Right renal pelvis (tissue), 4 donors: ENCODE data around the gene DNAJA3. TPM values are rescaled to one million over a fixed set of nuclear protein-coding genes. Genes with fewer than 3 reads are reported as not detected.
A peak's percentile ranks its signal among the peaks of the same experiment; 100 is the strongest.
"Not testable (repeated sequence)": the region's sequence is repeated elsewhere in the genome, so short reads cannot be mapped to it uniquely, and the experiment has no call there.

Source experiments
- DNase-seq, 4 donors: peaks; one replicate each; pipeline ENCODE4 v3.0.0-alpha.2; 2013; ENCODE audit warnings: low read depth in 4 of 4, low spot score in 3 of 4, missing footprints in 1 of 4
- polyA plus RNA-seq, 4 donors: library from polyadenylated mRNA; unstranded; fragments of 120-200 nt; gene quantifications; one replicate each; pipeline ENCODE4 v1.2.1, GENCODE V29; 2013; ENCODE audit not compliant: insufficient read length in 4 of 4

The DNAJA3 gene
- polyA plus RNA-seq, 4 donors, result 37.1 to 41.0 (median 40.1) TPM

- DNase-seq, result no peak
Observed at GRCh38 chr16:4386951-4387565, 38.6 kb upstream of the DNAJA3 start.

GRCh38 chr16:4387781-4388180, 37.9 kb upstream of the DNAJA3 start:
- DNase-seq, result no peak

DNA sequence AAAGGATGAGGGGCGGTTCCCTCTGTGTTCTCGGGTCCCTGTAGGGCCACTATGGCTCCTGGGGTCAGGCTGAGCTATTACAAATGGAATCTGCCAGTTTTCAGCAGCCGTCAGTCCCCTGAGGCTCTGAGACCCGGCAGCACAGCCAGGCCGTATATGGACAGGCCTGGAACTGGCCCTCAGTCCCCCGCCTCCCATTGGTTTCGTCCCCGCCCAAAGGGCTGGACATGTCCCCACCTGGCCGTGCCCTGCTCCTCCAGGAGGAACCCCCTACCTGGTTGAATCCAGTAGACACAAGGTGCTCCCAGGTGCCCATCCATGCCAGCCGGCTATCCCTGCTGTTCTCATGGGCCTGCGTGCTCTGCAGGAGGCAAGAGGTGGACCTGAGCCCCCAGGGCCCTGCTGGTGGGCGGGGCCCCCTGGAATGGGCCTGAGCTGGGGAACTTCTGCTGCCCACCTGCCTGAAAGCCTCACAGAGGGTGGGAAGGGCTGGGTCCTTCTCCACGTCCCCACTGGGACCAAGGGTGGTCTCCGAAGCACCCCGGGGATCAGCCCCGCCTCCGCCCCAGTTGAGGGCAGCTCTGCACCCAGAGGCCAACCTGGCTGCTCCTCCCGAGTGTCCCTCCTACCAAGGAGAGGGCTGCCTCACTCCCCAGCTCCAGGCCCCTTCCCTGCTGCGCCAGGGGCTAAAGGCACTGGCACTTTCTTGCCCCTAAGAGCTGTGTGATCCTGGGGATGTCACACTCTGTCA, 37.2 kb upstream of the DNAJA3 start:
- no peak for DNase-seq

DNA sequence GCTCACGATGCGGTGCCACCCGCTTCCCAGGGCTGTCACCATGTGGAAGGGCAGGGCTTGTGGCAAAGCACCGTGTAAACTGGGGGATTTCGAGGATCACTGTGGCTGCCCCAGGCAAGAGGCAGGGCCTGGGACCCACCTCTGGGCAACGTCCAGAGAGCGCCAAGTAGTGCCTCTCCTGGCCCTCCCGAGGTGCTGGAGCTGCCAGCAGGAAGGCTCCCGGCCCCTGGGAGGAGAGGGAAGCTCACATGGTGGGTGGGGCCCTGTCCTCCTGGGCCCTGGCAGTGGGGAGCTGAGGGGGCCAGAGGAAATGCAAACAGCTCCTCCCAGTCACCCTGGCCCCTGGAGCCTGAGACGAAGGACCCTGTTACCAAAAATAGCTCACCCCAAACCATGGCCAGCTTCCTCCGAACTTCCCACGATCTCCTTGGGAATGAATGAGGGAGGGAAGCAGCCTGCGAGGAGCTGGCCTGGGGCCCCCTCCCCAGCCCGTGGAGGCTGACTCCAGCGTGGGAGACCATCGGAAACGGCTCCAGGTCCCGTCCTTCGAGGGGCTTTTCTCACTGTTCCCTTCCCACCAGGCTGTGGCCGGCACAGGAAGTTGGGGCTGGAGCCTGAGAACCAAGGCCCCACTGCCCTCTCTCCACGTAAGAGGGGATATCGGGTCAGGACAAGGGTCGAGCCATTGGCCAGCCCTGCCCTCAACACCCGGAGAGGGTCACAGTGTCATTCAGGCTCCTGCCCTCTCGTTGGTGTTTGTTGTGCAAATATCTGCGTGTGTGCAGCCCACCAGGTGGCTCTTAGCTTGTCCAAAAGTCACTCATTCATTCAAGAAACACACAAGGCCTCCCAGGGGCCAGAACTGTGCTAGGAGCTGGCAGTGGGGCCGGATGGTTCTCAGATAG, 36.4 kb upstream of the DNAJA3 start:
- DNase-seq, result no peak

DNA sequence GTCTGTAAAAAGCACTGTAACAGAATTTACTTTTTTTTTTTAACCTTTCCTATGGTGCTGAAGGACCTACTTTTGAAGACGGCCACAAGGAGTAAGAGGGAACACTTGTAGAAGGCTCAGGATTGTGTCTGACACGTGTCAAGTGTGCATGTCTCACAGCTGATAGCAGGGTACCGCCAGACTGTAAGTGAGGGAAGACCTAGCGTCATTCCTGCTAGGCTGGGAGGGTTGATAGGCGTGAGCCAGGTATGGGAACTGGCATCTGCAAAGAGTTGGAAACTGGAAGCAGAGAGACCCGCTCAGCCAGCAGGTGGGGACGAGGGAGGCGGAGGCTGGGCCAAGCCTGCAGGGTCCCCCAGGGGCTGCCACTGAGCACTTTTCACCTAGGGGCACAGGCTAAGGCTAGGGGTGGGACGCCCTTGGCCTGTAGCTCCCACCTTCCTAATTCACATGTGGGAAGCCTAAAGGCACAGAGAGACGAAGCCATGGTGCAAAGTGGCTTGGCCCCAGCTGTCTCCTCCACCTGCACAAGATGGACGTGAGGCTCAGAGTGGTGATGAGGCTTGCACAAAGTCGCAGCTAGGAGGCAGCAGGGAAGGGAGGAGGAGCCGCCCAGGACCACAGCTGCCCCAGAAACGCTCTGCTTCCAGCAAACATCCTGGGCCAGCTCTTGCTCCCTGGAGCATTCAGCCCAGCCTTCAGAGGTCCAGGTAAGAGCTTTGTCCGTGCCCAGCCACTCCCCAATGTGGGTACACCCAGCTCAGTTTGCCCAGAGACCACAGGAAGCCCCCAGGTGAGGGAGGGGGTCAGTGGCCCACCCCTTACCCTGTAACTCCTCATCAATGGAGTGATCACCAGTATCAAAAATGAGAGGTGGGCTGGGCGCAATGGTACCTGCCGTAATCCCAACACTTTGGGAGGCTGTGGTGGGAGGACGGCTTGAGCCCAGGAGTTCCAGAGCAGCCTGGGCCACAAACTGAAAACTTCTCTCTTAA, 35.1 kb upstream of the DNAJA3 start:
- DNase-seq, result no peak

DNA sequence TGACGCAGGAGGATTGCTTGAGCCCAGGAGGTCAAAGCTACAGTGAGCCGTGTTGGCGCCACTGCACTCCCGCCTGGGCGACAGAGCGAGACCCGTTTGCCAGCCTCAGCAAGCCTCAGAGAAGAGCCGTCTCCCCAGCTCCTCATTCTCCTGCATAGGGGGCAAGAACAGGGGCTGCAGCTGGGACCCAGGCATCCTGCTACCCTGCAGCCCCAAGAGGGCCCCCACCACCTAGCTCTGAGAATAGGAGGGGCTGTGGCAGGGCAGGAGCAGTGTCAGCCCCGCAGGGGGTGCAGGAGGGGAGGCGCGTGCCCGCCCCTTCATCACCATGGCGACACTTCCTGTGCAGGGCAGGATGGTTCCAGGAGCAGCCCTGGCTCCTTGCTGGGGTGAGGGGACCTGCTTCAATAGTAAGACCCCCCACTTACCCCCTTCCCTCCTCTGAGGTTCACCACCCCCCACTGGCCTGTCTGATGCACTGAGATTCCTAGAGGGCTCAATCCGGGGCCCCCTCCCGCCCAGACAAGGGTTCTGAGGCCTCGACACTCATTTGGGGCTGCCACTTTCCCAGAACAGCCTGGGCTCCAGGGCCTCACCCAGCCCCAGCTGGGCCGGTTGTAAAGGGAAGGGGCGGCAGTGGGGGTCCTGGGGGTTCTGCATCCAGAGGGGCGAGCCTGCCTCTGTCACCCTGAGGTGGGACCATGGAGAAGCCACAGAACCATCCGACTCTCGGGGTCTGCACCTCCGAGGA, 33.9 kb upstream of the DNAJA3 start:
- DNase-seq, result no peak

GRCh38 chr16:4392382-4393239, 33.1 kb upstream of the DNAJA3 start:
- peak in 1 of 4 donors; percentile 71 for DNase-seq

- no peak for DNase-seq
Observed at GRCh38 chr16:4393240-4393600, 32.4 kb upstream of the DNAJA3 start.

- not testable (repeated sequence) for DNase-seq
Observed at GRCh38 chr16:4393850-4394249, 31.8 kb upstream of the DNAJA3 start.

DNA sequence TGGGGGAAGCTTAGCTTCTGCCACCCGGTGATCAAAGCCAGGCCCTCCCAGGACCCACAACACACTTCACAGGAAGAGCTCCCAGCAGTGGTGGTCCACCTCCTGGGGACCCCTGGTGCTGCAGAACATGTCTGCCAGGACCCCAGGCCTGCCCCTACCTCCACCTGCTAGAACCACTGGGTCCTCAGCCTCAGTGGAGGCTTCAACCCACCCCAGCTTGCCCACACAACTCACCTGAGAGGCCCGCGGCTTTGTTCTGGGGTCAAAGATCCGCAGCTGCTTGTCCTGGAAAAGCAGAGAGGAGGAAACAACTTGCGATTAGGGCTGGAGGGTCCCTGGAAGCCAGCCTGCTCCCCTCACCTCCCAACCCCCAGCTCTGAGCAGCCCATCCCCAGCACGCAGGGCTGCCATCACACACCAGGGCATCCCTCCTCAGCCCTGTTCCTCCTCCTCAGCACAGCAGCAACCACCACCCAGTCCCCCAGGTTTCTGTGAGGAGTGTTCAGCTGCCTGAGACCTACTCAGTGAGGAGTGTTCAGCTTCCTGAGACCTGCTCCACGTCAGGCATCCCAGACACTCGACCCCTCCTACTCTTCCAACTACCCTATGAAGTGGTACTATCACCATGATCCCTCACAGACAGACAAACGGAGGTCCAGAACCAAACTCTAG, 30.5 kb upstream of the DNAJA3 start:
- no peak for DNase-seq

DNA sequence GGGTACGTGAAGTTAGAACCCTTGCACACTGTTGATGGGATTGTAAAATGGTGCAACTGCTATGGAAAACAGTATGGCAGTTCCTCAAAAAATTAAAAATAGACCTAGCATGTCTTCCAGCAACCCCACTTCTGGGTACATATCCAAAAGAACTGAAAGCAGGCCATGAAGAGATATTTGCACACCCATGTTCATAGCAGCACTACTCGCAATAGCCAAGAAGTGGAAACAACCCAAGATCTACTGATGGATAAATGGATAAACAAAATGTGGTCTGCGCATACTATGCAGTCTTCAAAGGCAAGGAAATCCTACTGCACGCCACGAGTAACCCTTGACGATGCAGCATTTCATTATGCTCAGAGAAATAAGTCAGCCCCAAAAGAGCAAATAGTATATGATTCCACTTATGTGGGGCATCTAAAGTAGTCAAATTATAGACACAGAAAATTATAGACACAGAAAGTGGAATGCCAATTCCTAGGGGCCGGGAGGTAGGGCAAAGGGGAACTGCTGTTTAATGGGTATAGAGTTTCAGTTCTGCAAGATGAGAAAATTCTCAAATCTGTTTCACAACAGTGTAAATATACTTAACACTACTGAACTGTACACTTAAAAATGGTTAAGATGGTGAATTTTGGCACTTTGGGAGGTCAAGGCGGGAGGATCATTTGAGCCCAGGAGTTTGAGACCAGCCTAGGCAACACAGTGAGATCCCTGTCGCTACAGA, 26.5 kb upstream of the DNAJA3 start:
- DNase-seq, result no peak

GRCh38 chr16:4401094-4401501, 24.6 kb upstream of the DNAJA3 start:
- no peak for DNase-seq

- no peak for DNase-seq
Observed at GRCh38 chr16:4401510-4401909, 24.2 kb upstream of the DNAJA3 start.

DNA sequence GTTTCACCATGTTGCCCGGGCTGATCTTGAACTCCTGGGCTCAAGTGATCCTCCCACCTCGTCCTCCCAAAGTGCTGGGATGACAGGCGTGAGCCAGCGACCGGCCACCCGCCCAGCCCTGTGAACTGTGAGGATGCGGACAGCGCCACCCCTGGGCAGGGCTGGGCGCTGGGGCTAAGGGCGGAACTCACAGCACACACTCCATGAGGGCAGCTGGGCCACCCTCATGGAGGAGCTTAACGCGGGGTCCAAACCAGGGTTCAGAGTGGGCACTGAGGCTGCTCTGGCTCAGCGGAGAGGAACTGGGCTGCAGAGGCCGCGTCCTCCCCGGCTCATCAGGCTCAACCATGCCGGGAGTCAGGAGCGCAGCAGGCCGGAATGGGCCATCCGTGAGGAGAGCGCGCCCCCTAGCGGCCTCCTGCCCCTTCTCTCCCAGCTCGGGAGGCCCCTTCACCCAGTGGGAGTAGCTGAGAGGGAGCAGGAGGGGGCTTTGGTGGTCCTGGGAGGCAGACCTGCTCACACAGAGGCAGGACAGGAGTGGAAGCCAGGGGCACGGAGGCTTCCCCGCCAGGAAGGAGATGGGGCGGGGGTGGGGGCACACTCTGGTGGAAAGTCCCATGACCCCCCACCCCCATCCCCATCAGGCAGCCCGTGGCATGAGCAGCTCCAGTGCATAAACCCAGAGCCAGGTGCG, 23.1 kb upstream of the DNAJA3 start:
- DNase-seq, result peak in 1 of 4 donors; percentile 81

- DNase-seq, result no peak
Observed at GRCh38 chr16:4403133-4403949, 22.3 kb upstream of the DNAJA3 start.
